HepG2 (cell line): ENCODE measurements around the gene SMCO4. TPM values are rescaled to one million over a fixed set of nuclear protein-coding genes. Genes with fewer than 3 reads are reported as not detected.

Source experiments
- MBNL3 ChIP-seq: fragments of 250-450 bp; sonication (Bioruptor Pico); conservative IDR thresholded peaks from 2 replicates; pipeline ENCODE4 v1.8.0; 2022; ENCODE audit warnings: mild to moderate bottlenecking, inconsistent platforms
- NR2C2 ChIP-seq: sonication (generic); formaldehyde crosslinking; IDR thresholded peaks from 2 replicates; pipeline ENCODE4 v1.4.0; 2020; ENCODE audit warnings: missing genetic modification reagents, mild to moderate bottlenecking, moderate library complexity, borderline replicate concordance
- U2AF1 ChIP-seq: fragments of 200-400 bp; formaldehyde crosslinking; optimal IDR thresholded peaks from 2 replicates; pipeline ENCODE3; 2017; ENCODE audit warnings: mild to moderate bottlenecking, low read depth, low read length
- ZNF619 ChIP-seq: sonication (generic); formaldehyde crosslinking; IDR thresholded peaks from 2 replicates; pipeline ENCODE4 v1.4.0; 2020; ENCODE audit warnings: mild to moderate bottlenecking, missing genetic modification reagents
- ZNF7 ChIP-seq: IDR thresholded peaks from 2 replicates; pipeline ENCODE4 v1.6.1; 2016; ENCODE audit warnings: missing biosample characterization, missing genetic modification reagents
- ZNF749 ChIP-seq: sonication (generic); formaldehyde crosslinking; IDR thresholded peaks from 2 replicates; pipeline ENCODE4 v1.8.0; 2022; ENCODE audit warnings: mild to moderate bottlenecking, missing genetic modification reagents, moderate library complexity, borderline replicate concordance
- polyA plus RNA-seq, 8 experiments: library from polyadenylated mRNA; depleted of rRNA in 3 of 8; stranded (reverse) in 7 of 8; unstranded in 1 of 8; fragments of >200 nt; fragmentation: Illumina TruSeq in 4 of 8; extraction: Trizol in 4 of 8; gene quantifications; 2 replicates each; pipeline versions ENCODE4 v1.2.1 to v1.2.3, GENCODE V29; 2011 to 2016; ENCODE audit warnings: low read depth in 4 of 8, missing spikeins in 1 of 8, mixed read lengths in 1 of 8; ENCODE audit not compliant: insufficient read depth in 1 of 8
- total RNA-seq, 5 experiments: library from RNA; depleted of rRNA; stranded (reverse); fragments of >200 nt; fragmentation: Illumina TruSeq; extraction: Trizol; gene quantifications; 2 replicates each; pipeline ENCODE4 v1.2.3, GENCODE V29; 2016; ENCODE audit warnings: low read depth in 1 of 5
- TF ChIP-seq, protein P1 (sequence below): sonication (generic); formaldehyde crosslinking; IDR thresholded peaks from 2 replicates; pipeline ENCODE4 v1.4.0; 2020; ENCODE audit warnings: missing genetic modification reagents, borderline replicate concordance
- TF ChIP-seq, protein P2 (sequence below): sonication (generic); formaldehyde crosslinking; IDR thresholded peaks from 2 replicates; pipeline ENCODE4 v1.4.0; 2020; ENCODE audit warnings: missing genetic modification reagents
- TF ChIP-seq, protein P3 (sequence below): sonication (generic); formaldehyde crosslinking; IDR thresholded peaks from 2 replicates; pipeline ENCODE4 v1.5.0; 2020; ENCODE audit warnings: missing genetic modification reagents
- TF ChIP-seq, protein P4 (sequence below): sonication (generic); formaldehyde crosslinking; conservative IDR thresholded peaks from 2 replicates; pipeline ENCODE4 v1.4.0; 2020; ENCODE audit warnings: mild to moderate bottlenecking, missing genetic modification reagents, moderate library complexity
- TF ChIP-seq, protein P5 (sequence below): sonication (generic); formaldehyde crosslinking; IDR thresholded peaks from 2 replicates; pipeline ENCODE4; 2020; ENCODE audit warnings: missing genetic modification reagents, mild to moderate bottlenecking, borderline replicate concordance

SMCO4 gene
- total and polyA plus RNA-seq, 2 of the 13 experiments (the other 11 are each of a cell fraction or from before 2014, with no cell fraction given), result 10.6 to 28.5 TPM

DNA sequence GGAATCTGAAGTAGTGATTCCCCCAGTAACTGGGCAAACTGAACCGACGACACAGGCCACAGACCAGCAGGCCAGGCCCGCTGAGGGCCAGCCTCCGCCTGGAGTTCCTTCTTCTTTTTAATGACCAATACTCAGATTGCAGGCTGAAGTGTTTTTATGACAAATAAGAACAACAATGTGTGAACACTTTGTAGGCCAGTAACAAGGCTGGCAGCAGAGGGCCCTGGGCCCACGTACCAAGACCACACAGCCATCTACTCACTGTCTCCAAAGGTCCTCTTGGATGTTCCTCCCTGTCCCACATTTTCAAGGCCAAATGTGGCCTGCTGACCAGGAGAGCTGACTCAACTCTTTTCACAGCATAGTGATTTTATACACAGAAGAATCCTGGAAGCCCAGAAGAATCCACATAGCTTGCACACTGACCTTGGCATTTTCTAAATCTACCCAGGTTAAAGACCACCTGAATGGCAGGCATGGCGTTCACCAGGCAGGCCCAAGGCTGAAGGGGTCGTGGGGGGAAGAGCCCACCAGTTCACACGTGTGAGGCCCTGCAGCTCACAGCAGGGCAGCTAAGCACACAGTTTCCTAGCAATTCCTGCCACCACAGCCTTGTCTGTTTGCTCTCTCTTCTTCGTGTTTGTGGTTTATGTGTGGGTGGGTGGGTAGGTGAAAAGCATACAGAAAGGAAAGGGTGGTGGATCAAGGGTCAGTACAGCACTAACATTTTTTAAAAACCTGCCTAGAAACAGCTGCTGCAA, 13.3 kb downstream of the SMCO4 start (continued):
- TF ChIP-seq, protein P1, sequence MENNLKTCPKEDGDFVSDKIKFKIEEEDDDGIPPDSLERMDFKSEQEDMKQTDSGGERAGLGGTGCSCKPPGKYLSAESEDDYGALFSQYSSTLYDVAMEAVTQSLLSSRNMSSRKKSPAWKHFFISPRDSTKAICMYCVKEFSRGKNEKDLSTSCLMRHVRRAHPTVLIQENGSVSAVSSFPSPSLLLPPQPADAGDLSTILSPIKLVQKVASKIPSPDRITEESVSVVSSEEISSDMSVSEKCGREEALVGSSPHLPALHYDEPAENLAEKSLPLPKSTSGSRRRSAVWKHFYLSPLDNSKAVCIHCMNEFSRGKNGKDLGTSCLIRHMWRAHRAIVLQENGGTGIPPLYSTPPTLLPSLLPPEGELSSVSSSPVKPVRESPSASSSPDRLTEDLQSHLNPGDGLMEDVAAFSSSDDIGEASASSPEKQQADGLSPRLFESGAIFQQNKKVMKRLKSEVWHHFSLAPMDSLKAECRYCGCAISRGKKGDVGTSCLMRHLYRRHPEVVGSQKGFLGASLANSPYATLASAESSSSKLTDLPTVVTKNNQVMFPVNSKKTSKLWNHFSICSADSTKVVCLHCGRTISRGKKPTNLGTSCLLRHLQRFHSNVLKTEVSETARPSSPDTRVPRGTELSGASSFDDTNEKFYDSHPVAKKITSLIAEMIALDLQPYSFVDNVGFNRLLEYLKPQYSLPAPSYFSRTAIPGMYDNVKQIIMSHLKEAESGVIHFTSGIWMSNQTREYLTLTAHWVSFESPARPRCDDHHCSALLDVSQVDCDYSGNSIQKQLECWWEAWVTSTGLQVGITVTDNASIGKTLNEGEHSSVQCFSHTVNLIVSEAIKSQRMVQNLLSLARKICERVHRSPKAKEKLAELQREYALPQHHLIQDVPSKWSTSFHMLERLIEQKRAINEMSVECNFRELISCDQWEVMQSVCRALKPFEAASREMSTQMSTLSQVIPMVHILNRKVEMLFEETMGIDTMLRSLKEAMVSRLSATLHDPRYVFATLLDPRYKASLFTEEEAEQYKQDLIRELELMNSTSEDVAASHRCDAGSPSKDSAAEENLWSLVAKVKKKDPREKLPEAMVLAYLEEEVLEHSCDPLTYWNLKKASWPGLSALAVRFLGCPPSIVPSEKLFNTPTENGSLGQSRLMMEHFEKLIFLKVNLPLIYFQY (CRISPR knock-in tag), result no peak
- TF ChIP-seq, protein P2, sequence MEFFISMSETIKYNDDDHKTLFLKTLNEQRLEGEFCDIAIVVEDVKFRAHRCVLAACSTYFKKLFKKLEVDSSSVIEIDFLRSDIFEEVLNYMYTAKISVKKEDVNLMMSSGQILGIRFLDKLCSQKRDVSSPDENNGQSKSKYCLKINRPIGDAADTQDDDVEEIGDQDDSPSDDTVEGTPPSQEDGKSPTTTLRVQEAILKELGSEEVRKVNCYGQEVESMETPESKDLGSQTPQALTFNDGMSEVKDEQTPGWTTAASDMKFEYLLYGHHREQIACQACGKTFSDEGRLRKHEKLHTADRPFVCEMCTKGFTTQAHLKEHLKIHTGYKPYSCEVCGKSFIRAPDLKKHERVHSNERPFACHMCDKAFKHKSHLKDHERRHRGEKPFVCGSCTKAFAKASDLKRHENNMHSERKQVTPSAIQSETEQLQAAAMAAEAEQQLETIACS (CRISPR knock-in tag), result no peak
- TF ChIP-seq MBNL3 (CRISPR knock-in tag) (no peak), U2AF1 (no peak), ZNF749 (CRISPR knock-in tag) (no peak; the same call in 1 of the 2 replicates), ZNF619 (CRISPR knock-in tag) (no peak), ZNF7 (CRISPR knock-in tag) (no peak), NR2C2 (CRISPR knock-in tag) (peak; percentile 49; the same call in 1 of the 2 replicates)
- TF ChIP-seq, protein P3, sequence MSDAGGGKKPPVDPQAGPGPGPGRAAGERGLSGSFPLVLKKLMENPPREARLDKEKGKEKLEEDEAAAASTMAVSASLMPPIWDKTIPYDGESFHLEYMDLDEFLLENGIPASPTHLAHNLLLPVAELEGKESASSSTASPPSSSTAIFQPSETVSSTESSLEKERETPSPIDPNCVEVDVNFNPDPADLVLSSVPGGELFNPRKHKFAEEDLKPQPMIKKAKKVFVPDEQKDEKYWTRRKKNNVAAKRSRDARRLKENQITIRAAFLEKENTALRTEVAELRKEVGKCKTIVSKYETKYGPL (CRISPR knock-in tag), result no peak
- TF ChIP-seq, protein P4, sequence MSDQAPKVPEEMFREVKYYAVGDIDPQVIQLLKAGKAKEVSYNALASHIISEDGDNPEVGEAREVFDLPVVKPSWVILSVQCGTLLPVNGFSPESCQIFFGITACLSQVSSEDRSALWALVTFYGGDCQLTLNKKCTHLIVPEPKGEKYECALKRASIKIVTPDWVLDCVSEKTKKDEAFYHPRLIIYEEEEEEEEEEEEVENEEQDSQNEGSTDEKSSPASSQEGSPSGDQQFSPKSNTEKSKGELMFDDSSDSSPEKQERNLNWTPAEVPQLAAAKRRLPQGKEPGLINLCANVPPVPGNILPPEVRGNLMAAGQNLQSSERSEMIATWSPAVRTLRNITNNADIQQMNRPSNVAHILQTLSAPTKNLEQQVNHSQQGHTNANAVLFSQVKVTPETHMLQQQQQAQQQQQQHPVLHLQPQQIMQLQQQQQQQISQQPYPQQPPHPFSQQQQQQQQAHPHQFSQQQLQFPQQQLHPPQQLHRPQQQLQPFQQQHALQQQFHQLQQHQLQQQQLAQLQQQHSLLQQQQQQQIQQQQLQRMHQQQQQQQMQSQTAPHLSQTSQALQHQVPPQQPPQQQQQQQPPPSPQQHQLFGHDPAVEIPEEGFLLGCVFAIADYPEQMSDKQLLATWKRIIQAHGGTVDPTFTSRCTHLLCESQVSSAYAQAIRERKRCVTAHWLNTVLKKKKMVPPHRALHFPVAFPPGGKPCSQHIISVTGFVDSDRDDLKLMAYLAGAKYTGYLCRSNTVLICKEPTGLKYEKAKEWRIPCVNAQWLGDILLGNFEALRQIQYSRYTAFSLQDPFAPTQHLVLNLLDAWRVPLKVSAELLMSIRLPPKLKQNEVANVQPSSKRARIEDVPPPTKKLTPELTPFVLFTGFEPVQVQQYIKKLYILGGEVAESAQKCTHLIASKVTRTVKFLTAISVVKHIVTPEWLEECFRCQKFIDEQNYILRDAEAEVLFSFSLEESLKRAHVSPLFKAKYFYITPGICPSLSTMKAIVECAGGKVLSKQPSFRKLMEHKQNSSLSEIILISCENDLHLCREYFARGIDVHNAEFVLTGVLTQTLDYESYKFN, result peak; percentile 86
- TF ChIP-seq, protein P5, sequence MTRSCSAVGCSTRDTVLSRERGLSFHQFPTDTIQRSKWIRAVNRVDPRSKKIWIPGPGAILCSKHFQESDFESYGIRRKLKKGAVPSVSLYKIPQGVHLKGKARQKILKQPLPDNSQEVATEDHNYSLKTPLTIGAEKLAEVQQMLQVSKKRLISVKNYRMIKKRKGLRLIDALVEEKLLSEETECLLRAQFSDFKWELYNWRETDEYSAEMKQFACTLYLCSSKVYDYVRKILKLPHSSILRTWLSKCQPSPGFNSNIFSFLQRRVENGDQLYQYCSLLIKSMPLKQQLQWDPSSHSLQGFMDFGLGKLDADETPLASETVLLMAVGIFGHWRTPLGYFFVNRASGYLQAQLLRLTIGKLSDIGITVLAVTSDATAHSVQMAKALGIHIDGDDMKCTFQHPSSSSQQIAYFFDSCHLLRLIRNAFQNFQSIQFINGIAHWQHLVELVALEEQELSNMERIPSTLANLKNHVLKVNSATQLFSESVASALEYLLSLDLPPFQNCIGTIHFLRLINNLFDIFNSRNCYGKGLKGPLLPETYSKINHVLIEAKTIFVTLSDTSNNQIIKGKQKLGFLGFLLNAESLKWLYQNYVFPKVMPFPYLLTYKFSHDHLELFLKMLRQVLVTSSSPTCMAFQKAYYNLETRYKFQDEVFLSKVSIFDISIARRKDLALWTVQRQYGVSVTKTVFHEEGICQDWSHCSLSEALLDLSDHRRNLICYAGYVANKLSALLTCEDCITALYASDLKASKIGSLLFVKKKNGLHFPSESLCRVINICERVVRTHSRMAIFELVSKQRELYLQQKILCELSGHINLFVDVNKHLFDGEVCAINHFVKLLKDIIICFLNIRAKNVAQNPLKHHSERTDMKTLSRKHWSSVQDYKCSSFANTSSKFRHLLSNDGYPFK, result no peak
